Epithelial cell of proximal tubule (primary cell): ENCODE data around the gene OFD1. TPM values are rescaled to one million over a fixed set of nuclear protein-coding genes. Genes with fewer than 3 reads are reported as not detected.

Experiments used
- DNase-seq: peaks from one replicate; pipeline ENCODE4 v3.0.0-alpha.2; 2011; ENCODE audit warnings: low read depth
- H3K4me3 ChIP-seq: 2 replicates; pipeline ENCODE4 v1.5.1; 2011; ENCODE audit warnings: low read depth, mild to moderate bottlenecking, low read length
- total RNA-seq: library from RNA; depleted of rRNA; stranded (reverse); fragments of >200 nt; gene quantifications from 2 replicates; pipeline ENCODE4 v1.2.3, GENCODE V29; 2015
- TF ChIP-seq, protein P1 (sequence below): conservative IDR thresholded peaks from 2 replicates; pipeline ENCODE4 v1.5.1; 2012; ENCODE audit warnings: low read depth, mild to moderate bottlenecking, low read length

The OFD1 gene
- total RNA-seq, 1 donor from 2014 or later, result 10.8 TPM

- DNase-seq, result no peak
- H3K4me3 ChIP-seq, result no peak overlapping the region
- TF ChIP-seq, protein P1, sequence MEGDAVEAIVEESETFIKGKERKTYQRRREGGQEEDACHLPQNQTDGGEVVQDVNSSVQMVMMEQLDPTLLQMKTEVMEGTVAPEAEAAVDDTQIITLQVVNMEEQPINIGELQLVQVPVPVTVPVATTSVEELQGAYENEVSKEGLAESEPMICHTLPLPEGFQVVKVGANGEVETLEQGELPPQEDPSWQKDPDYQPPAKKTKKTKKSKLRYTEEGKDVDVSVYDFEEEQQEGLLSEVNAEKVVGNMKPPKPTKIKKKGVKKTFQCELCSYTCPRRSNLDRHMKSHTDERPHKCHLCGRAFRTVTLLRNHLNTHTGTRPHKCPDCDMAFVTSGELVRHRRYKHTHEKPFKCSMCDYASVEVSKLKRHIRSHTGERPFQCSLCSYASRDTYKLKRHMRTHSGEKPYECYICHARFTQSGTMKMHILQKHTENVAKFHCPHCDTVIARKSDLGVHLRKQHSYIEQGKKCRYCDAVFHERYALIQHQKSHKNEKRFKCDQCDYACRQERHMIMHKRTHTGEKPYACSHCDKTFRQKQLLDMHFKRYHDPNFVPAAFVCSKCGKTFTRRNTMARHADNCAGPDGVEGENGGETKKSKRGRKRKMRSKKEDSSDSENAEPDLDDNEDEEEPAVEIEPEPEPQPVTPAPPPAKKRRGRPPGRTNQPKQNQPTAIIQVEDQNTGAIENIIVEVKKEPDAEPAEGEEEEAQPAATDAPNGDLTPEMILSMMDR, result no peak
These were observed 41.8 kb downstream of the OFD1 start for GRCh38 chrX:13776387-13776786.

GRCh38 chrX:13778916-13779315 is 44.4 kb downstream of the OFD1 start:
- no peak for DNase-seq
- TF ChIP-seq, protein P1, result no peak
- no peak overlapping the region for H3K4me3 ChIP-seq

GRCh38 chrX:13780868-13781427 is 46.4 kb downstream of the OFD1 start:
- TF ChIP-seq, protein P1, result no peak
- no peak for DNase-seq
- no peak overlapping the region for H3K4me3 ChIP-seq

DNA sequence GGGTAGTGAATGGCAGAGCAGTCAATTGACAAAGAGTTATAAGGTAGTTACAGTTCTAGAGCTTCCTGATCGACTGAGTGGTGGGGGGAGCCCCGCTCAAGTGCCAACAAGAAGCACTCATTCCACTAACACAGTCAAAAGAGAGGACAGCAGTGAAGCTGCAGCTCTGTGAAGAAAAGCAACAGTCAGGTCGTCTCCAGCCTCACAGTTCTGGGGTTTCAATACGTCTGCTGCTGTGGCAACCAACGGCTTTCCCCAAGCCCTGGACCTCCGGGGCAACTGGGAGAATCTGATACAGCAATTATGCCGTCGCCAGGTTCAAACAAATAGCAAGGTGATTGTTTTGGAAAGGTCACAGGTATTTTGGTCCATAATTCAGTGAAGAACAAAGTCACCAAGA is 51.5 kb downstream of the OFD1 start:
- TF ChIP-seq, protein P1, result no peak
- no peak overlapping the region for H3K4me3 ChIP-seq

DNA sequence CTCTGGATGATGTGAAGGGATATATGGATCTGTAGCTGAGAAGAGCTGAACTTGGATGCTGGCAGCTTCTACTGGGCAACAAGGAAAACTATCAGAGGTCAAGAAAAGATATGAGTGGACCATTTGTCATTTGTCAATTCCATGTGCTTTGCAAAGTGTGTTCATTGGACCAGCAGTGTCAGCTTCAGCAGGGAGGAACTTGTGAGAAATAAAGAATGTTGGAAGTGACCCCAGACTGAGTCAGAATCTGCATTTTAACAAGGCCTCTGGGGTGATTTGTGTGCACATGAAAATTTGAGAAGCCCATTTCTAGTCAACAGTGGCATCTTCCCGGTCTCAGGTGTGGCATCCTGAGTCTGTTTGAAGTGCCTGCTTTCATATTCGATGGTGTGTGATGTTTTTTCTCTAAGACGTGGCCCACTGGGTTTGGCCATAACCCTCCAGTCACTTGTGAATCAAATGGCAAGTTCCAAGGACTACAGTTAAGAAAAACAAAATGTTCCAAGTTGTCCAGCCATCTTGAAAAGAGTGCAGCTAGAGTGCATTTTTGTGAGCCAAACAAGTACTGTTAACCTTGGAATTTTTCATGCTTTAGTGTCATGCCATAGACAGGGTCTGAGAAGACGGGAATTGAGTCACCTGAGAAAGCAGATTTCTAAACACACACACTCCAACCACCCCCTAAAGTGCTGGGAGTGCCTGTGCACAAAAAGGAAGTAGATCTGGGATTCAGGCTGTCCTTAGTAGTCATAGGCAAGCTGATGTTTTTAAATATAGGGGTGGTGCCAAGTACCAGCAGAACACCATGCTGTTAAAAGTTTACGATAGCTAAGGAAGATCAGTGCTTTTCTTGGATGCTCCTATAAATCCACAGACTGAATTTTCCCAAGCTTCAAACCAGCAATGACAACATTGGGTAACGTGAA is 55.9 kb downstream of the OFD1 start:
- no peak overlapping the region for H3K4me3 ChIP-seq
- no peak for DNase-seq
- TF ChIP-seq, protein P1, result no peak

More for the DNA sequence above, 51.5 kb downstream of the OFD1 start:
- no peak for DNase-seq

- H3K4me3 ChIP-seq, result no peak overlapping the region
- no peak for DNase-seq
- TF ChIP-seq, protein P1, result no peak
These were observed 56.6 kb downstream of the OFD1 start for GRCh38 chrX:13791145-13791544.

GRCh38 chrX:13791559-13791958 is 57.0 kb downstream of the OFD1 start:
- H3K4me3 ChIP-seq, result no peak overlapping the region
- DNase-seq, result no peak
- TF ChIP-seq, protein P1, result no peak
